Panc1 (cell line): Measurements from ENCODE around the gene KCNG1. TPM values are rescaled to one million over a fixed set of nuclear protein-coding genes. Genes with fewer than 3 reads are reported as not detected.

Source experiments
- ATAC-seq: fragments of 200-7000 bp; cut with Tn5 transposase; 2 replicates; pipeline ENCODE4 v1.9.1; 2020; ENCODE audit warnings: mild to moderate bottlenecking, moderate library complexity
- BruUV-seq: library from RNA; stranded (reverse); fragments of 400-500 nt; replicated peaks from 2 replicates; lab custom pipeline; 2021; lab: Mats Ljungman, UMichigan
- CTCF ChIA-PET: fragments of 300-600 bp; sonication (Branson Sonifier 250); formaldehyde crosslinking; loops from one replicate; lab custom pipeline; 2022; ENCODE audit warnings: antibody characterized with exemption; lab: Charles Lee
- POLR2A ChIA-PET: fragments of 300-600 bp; sonication (Branson Sonifier 250); formaldehyde crosslinking; loops from one replicate; lab custom pipeline; 2022; ENCODE audit warnings: antibody characterized with exemption; lab: Charles Lee
- DNase-seq: peaks from one replicate; pipeline ENCODE4 v3.0.0-alpha.2; 2010; ENCODE audit warnings: low read depth, low spot score
- H3K27ac ChIP-seq: 2 replicates; pipeline ENCODE4 v1.5.1; 2011; ENCODE audit warnings: mild to moderate bottlenecking, low read length, inconsistent platforms
- H3K27me3 ChIP-seq: fragments of 200-500 bp; sonication (Bioruptor generic); 2 replicates; pipeline ENCODE4 v1.6.0; 2014; ENCODE audit warnings: low read length, inconsistent platforms; ENCODE audit not compliant: control insufficient read depth, insufficient read depth
- H3K36me3 ChIP-seq: fragments of 200-500 bp; sonication (Bioruptor generic); 2 replicates; pipeline ENCODE4 v1.5.1; 2014; ENCODE audit warnings: inconsistent platforms, mild to moderate bottlenecking, low read length, moderate library complexity; ENCODE audit not compliant: control insufficient read depth, insufficient read depth
- H3K4me1 ChIP-seq: 2 replicates; pipeline ENCODE4 v1.5.1; 2011; ENCODE audit warnings: inconsistent platforms, mild to moderate bottlenecking, low read length, moderate library complexity; ENCODE audit not compliant: control insufficient read depth, insufficient read depth
- H3K4me3 ChIP-seq, 2 experiments: 2 replicates each; pipeline ENCODE4 v1.5.1; 2011 to 2012; ENCODE audit warnings: low read depth in 2 of 2, low read length in 2 of 2, mild to moderate bottlenecking in 2 of 2, inconsistent platforms in 1 of 2, moderate library complexity in 1 of 2
- H3K9me3 ChIP-seq: fragments of 200-500 bp; sonication (Bioruptor generic); 2 replicates; pipeline ENCODE4 v1.5.1; 2014; ENCODE audit warnings: low read depth, mild to moderate bottlenecking, inconsistent platforms, low read length, moderate library complexity; ENCODE audit not compliant: control insufficient read depth, insufficient read depth
- POLR2AphosphoS5 ChIP-seq: IDR thresholded peaks from 2 replicates; pipeline ENCODE4 v1.6.1; 2012; ENCODE audit warnings: mild to moderate bottlenecking, low read depth, low read length, moderate library complexity
- SIN3A ChIP-seq: IDR thresholded peaks from 2 replicates; pipeline ENCODE4 v1.6.1; 2012; ENCODE audit warnings: low read depth, mild to moderate bottlenecking, low read length, moderate library complexity, borderline replicate concordance; ENCODE audit not compliant: insufficient read depth
- TCF7L2 ChIP-seq: IDR thresholded peaks from 2 replicates; pipeline ENCODE4 v1.6.1; 2011; ENCODE audit warnings: mild to moderate bottlenecking, low read depth, low read length, inconsistent platforms
- in situ Hi-C: cut with HindIII; loops from 2 replicates; pipeline ENCODE4 v1.10.0; 2016; ENCODE audit warnings: low sequenced_read_pairs, low pct_unique_long_range_greater_than_20kb
- intact Hi-C: fragments of 100-400 bp; cut with micrococcal nuclease; formaldehyde crosslinking; loops from one replicate; pipeline ENCODE4 v1.10.0; 2022; ENCODE audit not compliant: unreplicated experiment
- total RNA-seq: library from RNA; stranded (reverse); gene quantifications from one replicate; pipeline ENCODE4 v1.2.1, GENCODE V29; 2021; ENCODE audit not compliant: unreplicated experiment
- TF ChIP-seq, protein P1 (sequence below), 2 experiments: IDR thresholded peaks; 2 replicates each; pipeline ENCODE4 v1.6.1; 2011 to 2012; ENCODE audit warnings: low read depth in 2 of 2, control low read depth in 1 of 2, low read length in 1 of 2, mild to moderate bottlenecking in 1 of 2, moderate library complexity in 1 of 2; ENCODE audit not compliant: insufficient read depth in 1 of 2
- TF ChIP-seq, protein P2 (sequence below): fragments of 450-650 bp; IDR thresholded peaks from 2 replicates; pipeline ENCODE4 v1.5.1; 2017; ENCODE audit warnings: mild to moderate bottlenecking

KCNG1 gene
- total RNA-seq, 1 experiment from 2014 or later, result 7.4 TPM

GRCh38 chr20:51017251-51017650 lies 5.7 kb downstream of the KCNG1 start:
- ATAC-seq (no peak), DNase-seq (no peak)
- intact Hi-C loops (no loop called here), in situ Hi-C loops (no loop called here)
- H3K27ac ChIP-seq, result no peak overlapping the region
- no peak overlapping the region for H3K4me3 ChIP-seq
- ChIA-PET POLR2A (no interaction called here), CTCF (interaction anchor here (0.6 kb wide), 1 partner anchor 38 kb away, joined by 3 read pairs; no protein-coding TSS in a partner anchor)
- H3K9me3 ChIP-seq, result no peaks in the 10 kb centered on the region
- H3K4me1 ChIP-seq, result 0 out of 2 replicates have a peak, but pooled peaks cover 2% of the 10 kb centered on the region
- BruUV-seq, result no TSS peak
- peaks cover 4% of the 10 kb centered on the region; the same call in 1 of the 2 replicates for H3K27me3 ChIP-seq
- TF ChIP-seq TCF7L2 (no peak), SIN3A (no peak)
- TF ChIP-seq, protein P1, sequence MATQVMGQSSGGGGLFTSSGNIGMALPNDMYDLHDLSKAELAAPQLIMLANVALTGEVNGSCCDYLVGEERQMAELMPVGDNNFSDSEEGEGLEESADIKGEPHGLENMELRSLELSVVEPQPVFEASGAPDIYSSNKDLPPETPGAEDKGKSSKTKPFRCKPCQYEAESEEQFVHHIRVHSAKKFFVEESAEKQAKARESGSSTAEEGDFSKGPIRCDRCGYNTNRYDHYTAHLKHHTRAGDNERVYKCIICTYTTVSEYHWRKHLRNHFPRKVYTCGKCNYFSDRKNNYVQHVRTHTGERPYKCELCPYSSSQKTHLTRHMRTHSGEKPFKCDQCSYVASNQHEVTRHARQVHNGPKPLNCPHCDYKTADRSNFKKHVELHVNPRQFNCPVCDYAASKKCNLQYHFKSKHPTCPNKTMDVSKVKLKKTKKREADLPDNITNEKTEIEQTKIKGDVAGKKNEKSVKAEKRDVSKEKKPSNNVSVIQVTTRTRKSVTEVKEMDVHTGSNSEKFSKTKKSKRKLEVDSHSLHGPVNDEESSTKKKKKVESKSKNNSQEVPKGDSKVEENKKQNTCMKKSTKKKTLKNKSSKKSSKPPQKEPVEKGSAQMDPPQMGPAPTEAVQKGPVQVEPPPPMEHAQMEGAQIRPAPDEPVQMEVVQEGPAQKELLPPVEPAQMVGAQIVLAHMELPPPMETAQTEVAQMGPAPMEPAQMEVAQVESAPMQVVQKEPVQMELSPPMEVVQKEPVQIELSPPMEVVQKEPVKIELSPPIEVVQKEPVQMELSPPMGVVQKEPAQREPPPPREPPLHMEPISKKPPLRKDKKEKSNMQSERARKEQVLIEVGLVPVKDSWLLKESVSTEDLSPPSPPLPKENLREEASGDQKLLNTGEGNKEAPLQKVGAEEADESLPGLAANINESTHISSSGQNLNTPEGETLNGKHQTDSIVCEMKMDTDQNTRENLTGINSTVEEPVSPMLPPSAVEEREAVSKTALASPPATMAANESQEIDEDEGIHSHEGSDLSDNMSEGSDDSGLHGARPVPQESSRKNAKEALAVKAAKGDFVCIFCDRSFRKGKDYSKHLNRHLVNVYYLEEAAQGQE (IDR thresholded peaks at IDR 0.05; ENCODE audit: insufficient read depth in 1 of 2, low read depth in 2 of 2, low read length in 1 of 2), result no peak
- TF ChIP-seq, protein P2, sequence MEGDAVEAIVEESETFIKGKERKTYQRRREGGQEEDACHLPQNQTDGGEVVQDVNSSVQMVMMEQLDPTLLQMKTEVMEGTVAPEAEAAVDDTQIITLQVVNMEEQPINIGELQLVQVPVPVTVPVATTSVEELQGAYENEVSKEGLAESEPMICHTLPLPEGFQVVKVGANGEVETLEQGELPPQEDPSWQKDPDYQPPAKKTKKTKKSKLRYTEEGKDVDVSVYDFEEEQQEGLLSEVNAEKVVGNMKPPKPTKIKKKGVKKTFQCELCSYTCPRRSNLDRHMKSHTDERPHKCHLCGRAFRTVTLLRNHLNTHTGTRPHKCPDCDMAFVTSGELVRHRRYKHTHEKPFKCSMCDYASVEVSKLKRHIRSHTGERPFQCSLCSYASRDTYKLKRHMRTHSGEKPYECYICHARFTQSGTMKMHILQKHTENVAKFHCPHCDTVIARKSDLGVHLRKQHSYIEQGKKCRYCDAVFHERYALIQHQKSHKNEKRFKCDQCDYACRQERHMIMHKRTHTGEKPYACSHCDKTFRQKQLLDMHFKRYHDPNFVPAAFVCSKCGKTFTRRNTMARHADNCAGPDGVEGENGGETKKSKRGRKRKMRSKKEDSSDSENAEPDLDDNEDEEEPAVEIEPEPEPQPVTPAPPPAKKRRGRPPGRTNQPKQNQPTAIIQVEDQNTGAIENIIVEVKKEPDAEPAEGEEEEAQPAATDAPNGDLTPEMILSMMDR, result no peak
- peaks cover 1% of the 10 kb centered on the region; the same call in 1 of the 2 replicates for H3K36me3 ChIP-seq

DNA sequence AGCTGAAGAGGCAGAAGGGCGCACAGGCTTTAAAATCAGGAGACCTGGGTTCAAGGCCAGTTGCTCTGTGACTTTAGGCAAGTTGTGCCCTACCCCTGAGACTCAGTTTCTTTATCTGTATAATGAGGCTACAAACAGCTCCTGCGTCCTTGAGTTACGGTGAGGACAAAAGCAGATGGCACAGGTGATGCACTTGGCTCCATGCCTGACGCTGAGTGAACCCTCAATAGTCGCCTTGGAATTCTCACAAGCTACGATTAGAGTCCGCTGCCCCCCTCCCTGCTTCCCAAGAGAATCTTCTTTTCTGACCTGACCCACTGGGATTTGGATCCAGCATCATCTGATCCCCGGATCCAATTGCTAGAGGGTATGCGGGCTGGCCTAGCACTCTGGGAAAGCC lies 6.4 kb downstream of the KCNG1 start:
- TF ChIP-seq, protein P2, result no peak
- TF ChIP-seq POLR2AphosphoS5, result no peak
- TF ChIP-seq TCF7L2, result no peak
- TF ChIP-seq, protein P1 (IDR thresholded peaks at IDR 0.05; ENCODE audit: insufficient read depth in 1 of 2, low read depth in 2 of 2, low read length in 1 of 2), result no peak
- no peak for TF ChIP-seq SIN3A
- DNase-seq (no peak), ATAC-seq (no peak)
- H3K4me1 ChIP-seq, result 0 out of 2 replicates have a peak, but pooled peaks cover 2% of the 10 kb centered on the region
- H3K9me3 ChIP-seq, result no peaks in the 10 kb centered on the region
- ChIA-PET CTCF (interaction anchor here (0.6 kb wide), 1 partner anchor 39 kb away, joined by 3 read pairs; no protein-coding TSS in a partner anchor), POLR2A (no interaction called here)
- no peak overlapping the region for H3K27ac ChIP-seq
- H3K36me3 ChIP-seq, result no peaks in the 10 kb centered on the region
- no peak overlapping the region for H3K4me3 ChIP-seq
- BruUV-seq, result no TSS peak
- in situ Hi-C loops, result no loop called here
- H3K27me3 ChIP-seq, result no peaks in the 10 kb centered on the region
- intact Hi-C loops, result no loop called here
